SU-DHL-6 (cell line): Measurements from ENCODE around the gene NPW.

Experiments used
- H2AFZ ChIP-seq: fragments of 200-600 bp; sonication (generic); 2 replicates; pipeline ENCODE4 v1.6.1; 2014; ENCODE audit warnings: low read depth, mild to moderate bottlenecking, moderate library complexity, mixed read lengths, antibody characterized with exemption, low read length; ENCODE audit not compliant: severe bottlenecking
- H3F3A ChIP-seq: fragments of 200-600 bp; shearing (Covaris generic); 2 replicates; pipeline ENCODE4 v1.6.0; 2016; ENCODE audit warnings: antibody characterized with exemption, mild to moderate bottlenecking; ENCODE audit not compliant: insufficient read depth
- H3K27ac ChIP-seq: fragments of 200-600 bp; sonication (generic); 2 replicates; pipeline ENCODE4 v1.5.1; 2016; ENCODE audit warnings: low read depth, mild to moderate bottlenecking, low read length, moderate library complexity, mixed read lengths
- H3K27me3 ChIP-seq: fragments of 200-600 bp; sonication (generic), shearing (Covaris generic); 2 replicates; pipeline ENCODE4 v1.6.0; 2014; ENCODE audit warnings: mild to moderate bottlenecking, low read length
- H3K36me3 ChIP-seq: fragments of 200-600 bp; sonication (generic); 2 replicates; pipeline ENCODE4 v1.6.1; 2014; ENCODE audit warnings: mild to moderate bottlenecking, low read length, mixed read lengths
- H3K4me2 ChIP-seq: fragments of 300-600, 200-600 bp; shearing (Covaris generic), sonication (generic); 2 replicates; pipeline ENCODE4 v1.6.0; 2014; ENCODE audit warnings: low read length, low read depth, mild to moderate bottlenecking; ENCODE audit not compliant: poor library complexity, severe bottlenecking
- H3K4me3 ChIP-seq: fragments of 200-600 bp; sonication (generic); 2 replicates; pipeline ENCODE4 v1.5.1; 2014; ENCODE audit warnings: antibody characterized with exemption, low read length, mild to moderate bottlenecking, mixed read lengths; ENCODE audit not compliant: insufficient read depth, poor library complexity, severe bottlenecking
- H3K79me2 ChIP-seq: fragments of 200-600 bp; sonication (generic); 2 replicates; pipeline ENCODE4 v1.6.1; 2014; ENCODE audit warnings: mild to moderate bottlenecking, low read length, moderate library complexity; ENCODE audit not compliant: insufficient read depth
- H3K9ac ChIP-seq: fragments of 200-600 bp; sonication (generic); 2 replicates; pipeline ENCODE4 v1.7.0; 2014; ENCODE audit warnings: mild to moderate bottlenecking, low read length
- H3K9me2 ChIP-seq: fragments of 200-600 bp; sonication (generic); replicated peaks from 2 replicates; pipeline ENCODE4 v1.6.1; 2014; ENCODE audit warnings: low read length; ENCODE audit not compliant: insufficient read depth
- H3K9me3 ChIP-seq: fragments of 200-600 bp; sonication (generic); 2 replicates; pipeline ENCODE4 v1.6.1; 2014; ENCODE audit warnings: low read length, mixed read lengths; ENCODE audit not compliant: insufficient read depth
- H4K20me1 ChIP-seq: fragments of 200-600 bp; sonication (generic); 2 replicates; pipeline ENCODE4 v1.6.1; 2014; ENCODE audit warnings: low read depth, mild to moderate bottlenecking, antibody characterized with exemption, low read length, moderate library complexity, mixed read lengths
- CTCF ChIP-seq: fragments of 200-600 bp; sonication (generic); IDR thresholded peaks from one replicate; pipeline ENCODE4 v1.5.1; 2017; ENCODE audit warnings: antibody characterized with exemption, mild to moderate bottlenecking, low read length, moderate library complexity; ENCODE audit not compliant: insufficient read depth, poor library complexity, severe bottlenecking
- EZH2phosphoT487 ChIP-seq: fragments of 200-600 bp; sonication (generic), shearing (Covaris generic); conservative IDR thresholded peaks from 2 replicates; pipeline ENCODE4 v1.6.1; 2018; ENCODE audit warnings: mild to moderate bottlenecking, antibody characterized with exemption, low read length, moderate library complexity, mixed read lengths

The NPW gene

DNA sequence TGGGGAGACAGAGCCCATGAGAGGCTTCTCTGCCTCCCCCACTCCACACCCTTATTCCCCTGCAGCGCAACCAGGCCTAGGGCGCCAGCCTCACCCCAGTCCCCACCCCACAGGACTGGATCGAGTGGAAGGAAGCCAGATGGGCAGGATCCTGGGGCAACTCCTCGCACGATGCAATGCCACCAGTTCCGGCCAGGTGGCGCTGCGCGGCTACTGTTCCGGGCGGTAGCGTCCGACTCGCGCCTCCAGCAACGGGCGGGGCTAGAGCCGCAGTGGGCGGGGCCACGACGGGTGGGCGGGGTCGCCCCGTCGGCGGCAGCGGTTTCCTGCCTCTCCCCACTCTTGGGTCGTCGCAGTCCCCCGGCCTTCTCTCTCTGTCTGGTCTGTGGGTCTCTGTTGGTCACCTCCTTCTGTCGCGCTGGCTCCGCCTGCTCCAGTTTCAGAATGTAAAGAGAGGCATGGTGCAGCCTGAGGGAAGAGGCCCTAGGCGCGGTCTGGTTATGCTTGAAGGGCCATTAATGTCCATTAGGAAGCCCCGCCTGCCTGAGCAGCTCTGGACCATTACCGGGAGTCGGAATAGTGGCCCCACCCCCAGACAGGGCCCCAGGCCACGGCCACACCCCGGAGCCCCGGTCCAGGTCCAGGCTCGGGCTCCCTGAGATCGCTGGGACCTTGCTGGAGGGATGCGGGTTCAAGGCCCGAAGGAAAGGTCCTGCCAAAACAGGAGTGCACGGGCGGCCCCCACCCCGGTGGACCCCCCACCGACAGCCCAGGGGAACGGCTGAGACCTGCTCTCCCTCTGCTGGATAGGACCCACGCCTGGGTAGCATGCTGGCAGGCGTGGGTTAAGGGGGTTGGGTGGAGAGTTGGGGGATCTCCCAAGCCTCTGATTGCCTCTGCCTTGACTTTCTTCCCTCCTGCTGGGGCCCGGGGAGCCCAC, 3.8 kb downstream of the NPW start:
- peak overlapping the region; percentile 77 for H2AFZ ChIP-seq
- no peaks in the 10 kb centered on the region for H3K79me2 ChIP-seq
- no peaks in the 10 kb centered on the region for H3K9me3 ChIP-seq
- H3K4me2 ChIP-seq, result peak overlapping the region; percentile 40
- H3K27me3 ChIP-seq, result no peaks in the 10 kb centered on the region
- no peaks in the 10 kb centered on the region for H3F3A ChIP-seq
- peak; percentile 90 for TF ChIP-seq CTCF
- TF ChIP-seq EZH2phosphoT487, result no peak
- no peak overlapping the region for H3K27ac ChIP-seq
- no peak overlapping the region for H3K4me3 ChIP-seq
- H3K36me3 ChIP-seq, result no peaks in the 10 kb centered on the region
- H3K9me2 ChIP-seq, result no peaks in the 10 kb centered on the region
- H3K9ac ChIP-seq, result peak overlapping the region; percentile 36
- no peaks in the 10 kb centered on the region for H4K20me1 ChIP-seq

GRCh38 chr16:2024032-2024420, 4.4 kb downstream of the NPW start:
- Histone ChIP-seq H3K9ac (no peak overlapping the region), H3K27me3 (no peaks in the 10 kb centered on the region), H3K9me2 (no peaks in the 10 kb centered on the region), H3K27ac (no peak overlapping the region), H2AFZ (no peak overlapping the region), H3K9me3 (no peaks in the 10 kb centered on the region), H4K20me1 (no peaks in the 10 kb centered on the region), H3K4me3 (no peak overlapping the region), H3K4me2 (no peak overlapping the region), H3K79me2 (no peaks in the 10 kb centered on the region), H3K36me3 (no peaks in the 10 kb centered on the region), H3F3A (no peaks in the 10 kb centered on the region)
- TF ChIP-seq CTCF (no peak), EZH2phosphoT487 (no peak)

DNA sequence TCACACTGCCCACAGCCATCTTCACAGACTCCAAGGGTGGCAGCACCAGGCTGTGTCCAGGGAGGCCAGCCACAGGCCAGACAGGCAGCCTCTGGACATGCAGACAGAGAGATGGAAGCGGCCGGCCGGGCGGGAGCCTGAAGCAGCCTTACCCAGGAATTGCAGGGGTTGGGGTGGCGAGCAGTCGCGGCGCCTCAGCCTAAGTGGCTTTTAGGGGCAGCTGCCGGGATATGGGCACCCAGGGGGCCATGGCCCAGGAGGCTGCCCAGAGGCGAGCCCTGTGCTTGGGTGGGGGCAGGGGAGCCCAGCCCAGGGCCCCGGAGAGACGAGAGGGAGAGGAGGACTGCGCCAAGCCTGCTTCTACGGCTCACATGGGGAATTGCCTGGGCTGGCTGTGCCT, 5.7 kb downstream of the NPW start:
- TF ChIP-seq CTCF (no peak), EZH2phosphoT487 (no peak)
- H4K20me1 ChIP-seq, result no peaks in the 10 kb centered on the region
- H3K27ac ChIP-seq, result no peak overlapping the region
- no peaks in the 10 kb centered on the region for H3K36me3 ChIP-seq
- no peak overlapping the region for H3K4me2 ChIP-seq
- no peak overlapping the region for H2AFZ ChIP-seq
- H3F3A ChIP-seq, result no peaks in the 10 kb centered on the region
- no peak overlapping the region for H3K9ac ChIP-seq
- no peak overlapping the region for H3K4me3 ChIP-seq
- no peaks in the 10 kb centered on the region for H3K9me2 ChIP-seq
- no peaks in the 10 kb centered on the region for H3K79me2 ChIP-seq
- H3K27me3 ChIP-seq, result no peaks in the 10 kb centered on the region
- no peaks in the 10 kb centered on the region for H3K9me3 ChIP-seq
